Measurements from ENCODE around the gene PLEKHG3.
A peak's percentile ranks its signal among the peaks of the same experiment; 100 is the strongest.
"Not testable (repeated sequence)": the region's sequence is repeated elsewhere in the genome, so short reads cannot be mapped to it uniquely, and the experiment has no call there.

Gene PLEKHG3

DNA sequence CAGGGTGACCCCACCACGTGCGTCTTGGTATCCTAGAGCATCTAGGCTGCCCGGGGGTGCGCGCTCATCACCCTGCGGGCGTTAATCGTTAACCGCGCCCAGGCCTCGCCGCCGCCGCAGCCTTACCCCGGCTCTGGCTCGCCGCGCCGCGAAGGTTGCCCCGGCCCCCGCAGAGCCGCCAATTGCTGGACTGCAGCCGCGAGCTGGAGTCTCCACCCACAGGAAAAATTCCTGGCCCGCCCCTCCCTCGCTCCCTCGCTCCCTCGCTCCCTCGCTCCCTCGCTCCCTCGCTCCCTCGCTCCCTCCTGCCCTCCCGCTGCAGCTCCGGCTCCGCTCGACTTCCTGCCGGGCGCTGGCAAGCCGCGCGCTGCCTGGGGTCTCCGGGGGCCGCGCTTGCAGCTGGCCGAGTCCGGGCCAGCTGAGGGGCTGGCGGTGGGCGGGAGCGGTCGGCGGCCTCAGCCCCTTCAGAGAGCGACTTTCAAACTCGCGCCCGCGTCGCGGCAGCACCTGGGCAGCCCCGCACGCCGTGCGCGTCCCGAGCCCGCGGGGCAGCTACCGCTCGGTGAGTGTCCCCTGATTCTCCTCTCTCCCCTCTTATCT is at the start of gene PLEKHG3:
PLEKHG3 (plus strand) TSS at position 282 of the 600 bp plus-strand sequence. CDS start 23,208 bp downstream, outside the sequence.
- DNase-seq (ENCODE audit: low read depth, low spot score): peak; percentile 91

DNA sequence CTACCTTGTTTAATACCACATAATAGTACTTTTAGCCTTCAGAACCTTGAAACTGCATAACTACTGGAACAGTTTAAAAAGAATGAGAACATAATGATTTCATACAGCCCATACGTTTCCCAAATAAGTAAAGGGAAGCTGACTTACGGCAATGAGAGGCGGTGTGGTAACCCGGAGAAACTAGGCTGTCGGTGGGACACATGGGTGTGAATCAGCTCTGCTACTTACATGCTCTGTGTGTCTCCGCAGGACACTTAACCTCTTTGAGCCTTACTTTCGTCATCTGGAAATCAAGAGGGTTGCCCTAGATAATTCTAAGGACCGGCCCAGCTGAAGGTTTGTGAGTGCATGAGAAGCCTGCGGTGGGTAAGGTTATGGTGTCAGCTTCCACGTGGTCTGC is 49.3 kb upstream of the PLEKHG3 start:
- no peak for DNase-seq (ENCODE audit: low read depth, low spot score)

DNA sequence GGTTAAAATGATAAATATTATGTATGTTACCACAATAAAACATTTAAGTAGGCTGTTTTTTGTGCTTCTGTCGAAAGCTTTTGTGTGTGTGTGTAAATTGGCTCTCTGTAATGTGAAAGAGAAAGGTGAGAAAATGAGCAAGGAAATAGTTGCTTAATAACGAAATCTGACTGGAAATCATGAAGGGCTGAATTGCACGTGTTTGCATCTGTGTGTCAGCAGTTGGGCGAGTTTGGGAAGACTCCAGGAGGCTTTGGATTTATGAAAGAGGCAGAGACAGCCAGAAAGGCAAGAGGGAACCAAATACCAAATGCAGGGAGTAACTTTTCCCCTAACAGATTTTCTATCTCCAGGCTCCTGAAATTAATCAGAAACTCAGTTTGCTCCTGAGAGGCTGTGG is 47.2 kb upstream of the PLEKHG3 start:
- no peak for DNase-seq (ENCODE audit: low read depth, low spot score)

DNA sequence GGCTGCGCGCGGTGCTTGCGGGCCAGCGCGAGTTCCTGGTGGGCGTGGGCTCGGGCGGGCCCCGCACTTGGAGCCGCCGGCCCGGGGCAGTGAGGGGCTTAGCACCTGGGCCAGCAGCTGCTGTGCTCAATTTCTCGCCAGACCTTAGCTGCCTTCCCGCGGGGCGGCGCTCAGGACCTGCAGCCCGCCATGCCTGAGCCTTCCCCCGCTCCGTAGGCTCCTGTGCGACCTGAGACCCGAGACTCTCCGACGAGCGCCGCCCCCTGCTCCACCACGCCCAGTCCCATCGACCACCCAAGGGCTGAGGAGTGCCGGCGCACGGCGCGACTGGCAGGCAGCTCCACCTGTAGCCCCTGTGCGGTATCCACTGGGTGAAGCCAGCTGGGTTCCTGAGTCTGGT is 46.0 kb upstream of the PLEKHG3 start:
- DNase-seq (ENCODE audit: low read depth, low spot score): peak; percentile 27

DNA sequence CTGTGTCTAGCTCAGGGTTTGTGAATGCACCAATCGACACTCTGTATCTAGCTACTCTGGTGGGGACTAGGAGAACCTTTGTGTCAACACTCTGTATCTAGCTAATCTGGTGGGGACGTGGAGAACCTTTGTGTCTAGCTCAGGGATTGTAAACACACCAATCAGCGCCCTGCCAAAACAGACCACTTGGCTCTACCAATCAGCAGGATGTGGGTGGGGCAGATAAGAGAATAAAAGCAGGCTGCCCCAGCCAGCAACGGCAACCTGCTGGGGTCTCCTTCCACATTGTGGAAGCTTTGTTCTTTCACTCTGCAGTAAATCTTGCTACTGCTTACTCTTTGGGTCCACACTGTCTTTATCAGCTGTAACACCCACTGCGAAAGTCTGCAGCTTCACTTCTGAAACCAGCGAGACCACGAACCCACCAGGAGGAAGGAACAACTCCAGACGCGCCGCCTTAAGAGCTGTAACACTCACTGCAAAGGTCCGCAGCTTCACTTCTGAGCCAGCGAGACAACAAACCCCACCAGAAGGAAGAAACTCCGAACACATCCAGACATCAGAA is 45.4 kb upstream of the PLEKHG3 start:
- DNase-seq (ENCODE audit: low read depth, low spot score): not testable (repeated sequence)

DNA sequence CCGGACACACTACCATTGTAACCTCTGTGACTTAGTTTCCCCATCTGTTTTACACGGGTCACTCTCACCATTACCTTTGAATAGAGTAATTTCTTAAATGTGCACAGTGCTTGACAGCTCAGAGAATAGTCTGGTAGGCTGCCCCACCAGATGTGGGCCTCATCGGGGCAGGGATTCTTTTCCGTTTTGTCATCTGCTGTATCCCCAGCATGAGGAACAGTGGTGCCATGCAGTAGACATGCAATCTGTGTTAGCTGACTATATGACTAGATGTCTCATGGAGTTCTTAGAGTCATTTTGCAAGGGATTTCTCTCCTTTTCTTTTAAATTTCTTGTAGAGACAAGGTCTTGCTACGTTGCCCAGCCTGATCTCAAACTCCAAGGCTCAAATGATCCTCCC is 44.9 kb upstream of the PLEKHG3 start:
- no peak for DNase-seq (ENCODE audit: low read depth, low spot score)

DNA sequence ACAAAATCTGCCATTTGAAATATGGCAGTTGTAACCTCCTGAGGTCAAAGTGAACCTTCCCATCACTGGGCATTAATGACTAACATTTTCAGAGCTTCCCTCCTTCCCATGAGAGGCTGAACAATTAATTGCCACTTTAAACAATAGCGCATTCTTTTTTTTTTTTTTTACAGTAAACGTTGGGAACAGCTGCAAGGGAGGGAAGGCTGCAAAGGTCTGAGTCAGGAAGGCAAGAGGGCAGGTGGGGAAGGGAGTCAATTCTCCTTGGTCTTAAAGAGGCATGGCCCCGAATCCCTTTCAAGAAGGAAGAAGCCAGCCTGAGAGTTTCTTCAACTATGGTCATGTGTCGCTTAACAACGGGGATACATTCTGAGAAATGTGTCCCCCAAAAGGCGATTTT is 41.0 kb upstream of the PLEKHG3 start:
- no peak for DNase-seq (ENCODE audit: low read depth, low spot score)

DNA sequence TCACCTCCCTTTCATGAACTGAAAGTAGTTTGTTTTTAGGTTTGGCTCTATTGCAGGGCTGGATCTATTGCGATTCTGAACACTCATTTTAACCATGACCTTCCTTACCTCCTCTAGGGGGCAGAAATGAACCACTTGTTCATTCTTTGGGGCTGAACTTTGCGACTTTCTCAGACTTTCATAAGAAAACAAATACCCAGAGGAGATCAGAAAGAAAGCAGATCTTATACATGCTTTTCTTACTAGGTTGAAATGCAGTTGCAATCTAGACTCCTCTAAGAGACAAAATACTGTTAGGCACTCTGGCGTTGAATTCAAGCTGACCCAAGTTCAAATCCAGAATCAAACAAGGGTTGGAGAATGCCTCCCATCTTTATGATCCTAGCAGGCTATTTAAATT is 32.6 kb upstream of the PLEKHG3 start:
- DNase-seq (ENCODE audit: low read depth, low spot score): no peak

DNA sequence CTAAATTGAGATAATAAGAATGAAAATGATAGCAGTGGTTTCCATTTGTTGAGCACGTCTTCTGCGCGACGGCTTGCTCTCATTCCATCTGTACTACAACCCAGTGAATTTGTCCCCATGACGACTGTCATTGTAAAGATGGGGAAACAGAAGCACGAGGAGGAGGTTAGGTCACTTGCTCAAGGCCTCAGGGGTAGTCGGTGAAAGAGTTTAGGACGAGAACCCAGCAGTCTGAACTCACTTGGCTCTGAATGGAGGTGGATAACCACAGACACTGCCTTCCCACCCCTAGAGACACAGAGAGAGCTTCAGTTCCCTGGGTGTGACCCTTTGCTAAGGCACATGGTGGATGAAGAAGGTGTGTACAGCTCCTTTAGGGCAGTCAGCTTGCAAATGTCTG is 30.9 kb upstream of the PLEKHG3 start:
- DNase-seq (ENCODE audit: low read depth, low spot score): no peak

DNA sequence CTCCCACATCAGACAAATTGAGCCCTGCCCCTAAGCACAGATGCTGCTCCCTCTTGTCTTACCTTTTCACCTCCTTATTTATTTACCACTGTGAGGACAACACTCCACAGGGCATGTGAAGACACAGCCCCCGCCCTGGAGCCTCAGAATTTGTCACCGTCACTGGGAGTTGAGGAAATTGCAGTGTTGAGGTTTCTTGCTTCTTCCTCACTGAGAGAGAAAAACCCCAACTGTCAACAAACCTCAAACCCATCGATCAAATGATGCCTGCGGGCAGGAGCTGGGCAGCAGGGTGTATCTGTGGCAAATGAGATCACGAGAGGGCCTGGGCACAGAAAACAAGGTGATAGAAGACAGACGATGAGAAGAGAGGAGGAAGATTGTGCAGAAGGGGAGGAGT is 30.5 kb upstream of the PLEKHG3 start:
- peak; percentile 86 for DNase-seq (ENCODE audit: low read depth, low spot score)

DNA sequence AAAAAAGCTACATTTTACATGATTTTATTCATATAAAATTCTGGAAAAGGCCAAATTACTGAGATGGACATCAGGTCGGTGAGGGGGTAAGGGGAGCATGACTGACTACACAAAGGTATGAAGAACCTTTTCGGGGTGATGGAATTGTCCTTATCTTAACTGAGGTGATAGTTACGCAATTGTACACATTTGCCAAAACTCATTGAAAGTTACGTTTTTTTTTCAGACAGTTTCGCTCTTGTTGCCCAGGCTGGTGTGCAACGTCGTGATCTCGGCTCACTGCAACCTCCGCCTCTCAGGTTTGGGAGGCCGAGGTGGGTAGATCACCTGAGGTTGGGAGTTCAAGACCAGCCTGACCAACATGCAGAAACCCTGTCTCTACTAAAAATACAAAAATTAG is 29.4 kb upstream of the PLEKHG3 start:
- DNase-seq (ENCODE audit: low read depth, low spot score): no peak

DNA sequence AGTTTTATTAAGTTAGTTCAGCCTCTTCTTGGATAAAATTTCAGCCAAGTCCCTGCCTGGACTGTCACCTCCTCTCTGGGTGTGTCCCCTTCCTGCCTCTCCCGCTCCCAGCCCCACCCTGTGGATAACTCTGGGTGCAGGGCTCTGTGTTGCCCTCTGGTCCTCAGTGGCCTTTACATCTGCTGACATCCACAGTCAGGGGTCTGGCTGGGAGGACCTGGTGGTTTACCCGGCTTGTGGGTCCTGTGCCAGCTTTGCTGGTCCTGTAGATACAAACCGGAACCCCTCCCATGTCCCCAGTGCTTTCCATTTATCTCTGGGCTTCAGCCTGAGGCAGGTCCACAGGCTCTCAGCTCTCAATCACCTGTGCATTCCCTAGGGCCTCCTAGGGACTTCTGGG is 28.9 kb upstream of the PLEKHG3 start:
- no peak for DNase-seq (ENCODE audit: low read depth, low spot score)

DNA sequence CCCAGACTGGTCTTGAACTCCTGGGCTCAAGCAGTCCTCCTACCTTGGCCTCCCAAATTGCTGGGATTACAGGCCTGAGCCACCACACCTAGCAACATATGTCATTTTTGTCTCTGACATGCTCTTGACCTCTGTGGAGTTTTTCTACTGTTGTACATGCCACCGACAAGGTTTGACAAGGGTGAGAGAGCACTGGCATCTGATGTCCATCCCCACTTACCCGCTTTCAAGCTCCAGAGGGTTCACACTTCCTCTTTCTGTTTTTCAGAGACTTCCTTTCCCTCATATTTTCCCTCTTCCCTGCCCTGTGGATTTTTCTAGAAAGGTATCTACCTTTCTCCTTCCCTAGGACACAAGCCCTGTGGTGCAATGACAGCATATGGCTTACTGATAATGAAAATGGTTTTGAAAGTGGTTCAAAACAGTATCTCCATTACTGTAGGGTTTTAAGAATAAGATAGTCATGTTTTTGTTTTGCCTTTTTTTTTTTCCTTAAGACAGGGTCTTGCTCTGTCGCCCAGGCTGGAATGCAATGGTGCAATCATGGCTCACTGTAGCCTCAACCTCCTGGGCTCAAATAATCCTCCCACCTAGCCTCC is 27.7 kb upstream of the PLEKHG3 start:
- DNase-seq (ENCODE audit: low read depth, low spot score): no peak

DNA sequence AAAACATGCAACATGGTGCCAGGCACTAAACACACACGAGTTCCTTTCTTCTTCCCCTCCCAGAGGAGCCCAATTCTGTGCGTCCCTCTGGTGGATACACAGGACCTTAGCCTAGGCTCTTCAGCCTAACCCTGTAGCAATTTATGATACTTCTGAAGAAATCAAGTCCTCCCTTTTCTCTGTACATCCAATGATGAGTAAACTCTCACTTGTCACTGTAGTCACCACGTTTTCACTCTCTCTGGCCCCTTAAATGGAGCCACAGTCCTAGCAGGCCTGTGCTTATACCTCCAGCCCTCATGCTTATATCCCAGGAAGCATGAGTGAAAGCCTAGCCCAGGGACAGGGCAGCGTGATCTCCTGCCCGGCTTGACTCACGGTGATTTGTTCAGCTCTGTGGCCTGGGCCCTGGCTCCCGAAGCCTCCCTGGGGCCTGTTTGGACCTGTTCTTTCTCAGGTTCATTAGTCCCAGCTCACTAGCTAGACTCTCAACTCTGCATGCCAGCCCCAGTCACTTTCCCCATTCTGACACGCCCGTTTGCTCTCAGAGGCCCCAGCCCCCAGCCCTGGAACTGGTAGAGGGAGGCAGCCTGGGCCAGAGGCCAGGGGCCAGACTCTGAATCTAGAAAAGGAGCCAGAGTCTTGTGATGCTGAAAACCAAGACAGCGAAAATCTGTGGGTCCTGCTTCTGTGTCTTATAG is 24.1 kb upstream of the PLEKHG3 start:
- peak; percentile 59 for DNase-seq (ENCODE audit: low read depth, low spot score)

DNA sequence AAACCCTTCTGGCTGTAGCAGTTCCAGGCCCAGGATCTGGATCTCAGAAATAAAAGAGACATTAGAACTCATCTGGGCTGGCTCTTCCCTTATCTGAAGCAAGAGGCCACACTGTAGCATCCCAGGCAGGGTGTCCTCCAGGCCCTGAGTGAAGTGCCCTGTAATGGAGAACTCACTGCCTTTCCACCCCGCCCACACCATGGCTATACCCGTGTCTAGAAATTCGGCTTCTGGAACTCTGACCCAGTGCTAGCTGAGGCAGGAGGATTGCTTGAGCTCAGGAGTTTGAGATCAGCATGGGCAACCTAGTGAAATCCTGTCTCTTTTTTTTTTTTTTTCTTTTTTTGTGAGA is 23.5 kb upstream of the PLEKHG3 start:
- DNase-seq (ENCODE audit: low read depth, low spot score): no peak

DNA sequence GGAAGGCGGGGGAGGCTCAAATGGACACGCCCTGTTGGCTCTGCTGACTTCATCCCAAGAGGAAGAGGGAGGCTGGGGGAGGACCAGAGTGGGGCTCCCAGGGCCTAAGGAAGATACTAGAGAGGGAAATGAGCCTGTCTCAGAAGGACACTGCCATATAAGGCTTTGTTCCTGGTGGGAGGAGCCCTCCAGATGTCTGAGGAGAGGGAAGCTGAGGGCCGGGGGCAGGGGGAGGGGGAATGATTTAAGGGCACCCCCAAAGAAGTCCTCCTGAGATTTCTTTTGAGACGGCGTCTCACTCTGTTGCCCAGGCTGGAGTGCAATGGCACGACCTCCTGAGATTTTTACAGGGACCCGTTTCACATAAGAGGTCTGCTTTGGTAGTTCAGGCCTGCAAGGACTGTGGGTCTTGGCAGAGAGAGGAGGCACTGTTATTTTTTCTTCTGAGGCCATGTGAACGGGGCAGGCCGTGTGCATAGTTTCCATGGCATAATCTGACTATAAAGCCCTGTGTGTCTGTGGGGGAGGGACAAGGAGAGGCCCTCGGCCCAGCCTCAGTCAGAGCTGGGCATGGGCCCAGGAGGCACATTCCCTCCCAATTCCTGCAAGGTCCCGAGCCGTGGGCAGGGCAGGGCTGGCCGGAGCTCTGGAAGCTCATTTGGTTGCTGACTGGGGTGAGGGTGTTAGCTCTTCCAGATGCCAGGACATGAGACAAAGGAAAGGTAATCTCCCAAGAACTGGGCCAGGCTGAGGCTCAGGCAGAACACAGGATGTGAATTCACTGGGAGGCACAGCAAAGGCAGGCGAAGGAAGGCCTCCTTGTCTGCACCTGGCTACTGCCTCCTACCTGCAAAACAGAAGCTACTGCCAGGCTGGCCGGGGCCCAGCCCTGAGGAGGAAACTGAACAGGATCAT is 22.2 kb upstream of the PLEKHG3 start:
- DNase-seq (ENCODE audit: low read depth, low spot score): peak; percentile 40

DNA sequence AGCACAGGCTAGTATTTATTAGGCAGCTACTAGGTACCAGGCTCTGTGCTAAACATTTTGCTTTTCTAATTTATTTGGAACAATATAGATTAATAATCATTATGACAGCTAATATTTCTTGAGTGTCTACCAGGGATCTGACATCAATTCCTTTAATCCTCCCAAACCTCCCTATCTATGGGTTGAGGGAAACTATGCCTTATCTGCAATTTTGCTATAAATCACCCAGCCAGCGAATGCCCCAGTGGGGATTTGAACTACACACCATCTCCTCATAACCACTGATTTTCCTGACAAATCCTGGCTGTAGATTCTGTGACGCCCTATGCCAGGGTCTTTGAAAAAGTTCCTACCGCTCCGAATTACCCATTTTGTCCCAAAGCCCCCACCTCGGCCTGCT is 21.4 kb upstream of the PLEKHG3 start:
- no peak for DNase-seq (ENCODE audit: low read depth, low spot score)

DNA sequence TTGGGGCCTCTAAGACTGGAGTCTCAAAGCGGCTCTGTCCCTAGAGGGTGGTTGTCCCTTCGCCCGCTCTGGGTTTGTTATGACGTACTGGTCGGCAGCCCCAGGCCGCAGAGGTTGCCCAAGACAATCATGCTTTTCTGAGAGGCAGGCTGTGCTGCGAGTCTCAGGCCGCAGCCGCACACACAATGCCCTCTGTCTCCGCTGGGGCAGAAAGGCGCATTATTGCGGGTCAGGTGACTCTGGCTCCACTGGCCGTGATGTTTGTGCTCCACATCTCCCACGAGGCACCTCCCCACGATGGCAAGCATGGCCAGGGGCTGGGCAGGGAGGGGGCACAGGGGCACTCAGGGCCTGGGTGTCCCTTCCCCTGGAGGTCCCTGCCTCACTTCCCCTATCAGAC is 21.0 kb upstream of the PLEKHG3 start:
- DNase-seq (ENCODE audit: low read depth, low spot score): no peak

DNA sequence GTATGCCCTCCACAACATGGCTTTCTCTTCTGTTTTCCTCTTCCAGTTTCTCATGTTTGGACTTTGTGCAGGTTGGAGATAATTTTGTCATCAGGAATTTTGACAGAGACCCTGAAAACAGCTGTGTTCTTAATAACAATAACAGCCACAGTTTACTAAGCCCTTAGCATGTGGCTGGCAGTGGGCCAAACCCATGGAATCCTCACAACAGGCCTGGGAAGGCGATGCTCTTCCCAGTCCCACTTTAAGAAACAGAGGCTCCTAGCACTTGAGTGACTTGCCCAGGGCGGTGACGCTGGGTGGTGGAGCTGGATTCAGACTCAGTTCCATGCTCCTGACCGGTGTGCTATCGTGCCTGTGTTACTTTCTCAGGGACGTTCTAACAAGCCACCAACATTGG is 20.1 kb upstream of the PLEKHG3 start:
- DNase-seq (ENCODE audit: low read depth, low spot score): no peak

DNA sequence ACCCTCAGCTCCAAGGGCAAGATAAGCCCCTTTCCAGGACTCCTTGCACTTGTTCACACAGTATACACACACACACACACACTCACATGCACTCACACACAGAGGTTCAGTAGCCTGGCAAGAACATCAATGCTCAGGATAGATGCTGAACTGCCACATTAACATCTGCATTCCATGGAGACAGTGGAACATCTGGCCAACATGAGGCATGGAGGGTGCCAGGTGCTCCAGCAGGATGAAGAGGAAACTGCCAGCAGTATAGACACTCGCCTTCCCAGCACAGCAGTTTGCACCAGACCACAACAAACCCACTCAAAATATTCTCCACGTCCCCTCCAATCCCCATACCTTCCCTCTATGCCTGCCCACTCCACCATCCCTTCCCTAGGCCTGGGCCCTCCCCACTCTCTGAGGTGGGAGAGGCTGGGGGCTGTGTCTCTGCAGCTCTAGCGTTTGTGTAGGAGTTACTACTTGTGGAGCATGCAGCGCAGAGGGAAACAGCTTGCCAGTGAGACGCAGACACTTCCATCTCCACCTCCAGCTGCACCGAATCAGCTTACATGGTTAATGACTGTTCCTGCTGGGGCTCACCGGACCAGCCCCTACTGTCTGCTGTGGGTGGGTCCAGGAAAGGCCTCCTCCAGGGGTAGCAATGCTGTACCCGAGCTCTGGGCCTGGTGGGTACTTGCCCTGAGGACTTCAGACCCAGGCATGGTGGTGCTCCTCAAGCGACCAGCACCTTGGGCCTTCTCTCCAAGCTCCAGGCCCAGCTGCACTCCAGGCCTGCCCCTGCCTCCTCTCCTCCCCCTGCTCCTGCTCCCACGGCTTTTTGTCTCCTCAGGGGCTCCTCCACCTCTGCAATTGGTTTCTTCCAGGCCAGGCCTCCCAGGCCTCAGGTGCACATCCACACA is 18.6 kb upstream of the PLEKHG3 start:
- peak; percentile 20 for DNase-seq (ENCODE audit: low read depth, low spot score)

DNA sequence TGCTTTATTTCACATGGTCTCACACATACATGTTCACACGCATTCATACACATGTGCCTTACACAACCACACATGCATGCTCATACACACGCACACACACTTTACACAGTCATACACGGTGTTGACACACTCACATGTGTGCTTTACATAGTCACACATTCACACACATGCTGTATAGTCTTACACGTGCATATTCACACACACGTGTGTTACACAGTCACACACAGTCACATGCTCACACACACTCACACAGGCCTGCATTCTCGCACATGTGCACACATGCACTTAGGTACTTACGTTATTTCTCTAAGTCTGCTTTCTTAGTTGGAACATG is 18.0 kb upstream of the PLEKHG3 start:
- DNase-seq (ENCODE audit: low read depth, low spot score): no peak

Data from ELF-1 (cell line).